ENCODE results near the gene GNAT2.

The GNAT2 gene

DNA sequence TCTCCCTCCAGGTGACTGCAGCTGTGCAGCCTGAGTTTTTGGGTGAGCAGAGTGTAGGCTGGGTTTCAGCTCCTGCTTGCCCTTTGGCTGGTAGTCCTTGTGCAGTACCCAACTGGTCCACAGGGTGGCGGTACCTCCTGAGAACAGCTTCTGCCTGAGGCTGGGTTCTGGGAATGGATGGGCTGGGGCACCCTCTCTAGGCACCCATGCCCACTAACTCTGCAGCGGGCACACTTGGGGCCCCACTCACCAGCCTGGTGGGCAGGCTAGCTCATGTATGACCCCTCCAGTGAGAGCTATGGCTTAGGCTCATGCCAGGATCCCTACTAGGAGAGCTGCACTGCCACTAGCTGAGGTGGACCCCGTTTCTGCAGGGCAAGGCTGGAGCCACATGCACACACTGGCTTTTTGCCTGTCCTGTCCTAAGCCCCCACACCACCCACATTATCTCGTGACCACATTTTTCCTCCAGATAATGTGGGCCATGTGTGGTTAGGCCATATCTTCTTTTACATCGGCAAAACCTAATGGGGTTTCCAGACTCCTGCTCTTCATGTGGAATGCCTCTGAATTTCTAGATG, 21.0 kb upstream of the GNAT2 start:
- H3K27me3 ChIP-seq (ENCODE audit: control insufficient read depth, insufficient read depth, low read length): no peaks in the 10 kb centered on the region
- H3K4me2 ChIP-seq (ENCODE audit: low read length): no peak overlapping the region
- H3K9me3 ChIP-seq (replicated peaks; ENCODE audit: low read length): no peaks in the 10 kb centered on the region
- no peak overlapping the region for H3K9ac ChIP-seq (ENCODE audit: low read depth, low read length)
- no peak overlapping the region for H3K4me3 ChIP-seq (ENCODE audit: low read length)
- no peaks in the 10 kb centered on the region for H3K36me3 ChIP-seq (ENCODE audit: insufficient read depth, low read length)
- H3K4me1 ChIP-seq (ENCODE audit: control insufficient read depth, insufficient read depth, low read length): peaks cover 13% of the 10 kb centered on the region

DNA sequence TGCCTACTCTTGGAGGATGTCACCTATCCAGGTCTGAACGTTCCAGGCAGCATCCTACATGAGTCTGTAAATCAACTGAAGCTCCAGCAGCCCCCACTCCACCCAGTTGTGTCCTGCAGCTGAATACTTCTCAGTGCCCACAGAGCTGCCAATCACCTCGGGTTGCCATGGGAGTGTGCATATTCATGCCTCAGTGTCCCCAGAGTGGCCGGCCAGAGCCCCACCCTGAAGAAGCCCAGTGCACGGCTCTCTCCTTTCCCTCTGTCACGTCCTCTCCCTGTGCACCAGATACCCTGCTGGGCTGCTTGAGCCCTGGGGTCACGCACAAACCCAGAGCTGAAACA, 20.4 kb upstream of the GNAT2 start:
- Histone ChIP-seq H3K4me1 (ENCODE audit: control insufficient read depth, insufficient read depth, low read length) (peaks cover 13% of the 10 kb centered on the region), H3K27me3 (ENCODE audit: control insufficient read depth, insufficient read depth, low read length) (no peaks in the 10 kb centered on the region), H3K36me3 (ENCODE audit: insufficient read depth, low read length) (no peaks in the 10 kb centered on the region), H3K4me3 (ENCODE audit: low read length) (no peak overlapping the region), H3K4me2 (ENCODE audit: low read length) (no peak overlapping the region), H3K9me3 (replicated peaks; ENCODE audit: low read length) (no peaks in the 10 kb centered on the region), H3K9ac (ENCODE audit: low read depth, low read length) (no peak overlapping the region)

DNA sequence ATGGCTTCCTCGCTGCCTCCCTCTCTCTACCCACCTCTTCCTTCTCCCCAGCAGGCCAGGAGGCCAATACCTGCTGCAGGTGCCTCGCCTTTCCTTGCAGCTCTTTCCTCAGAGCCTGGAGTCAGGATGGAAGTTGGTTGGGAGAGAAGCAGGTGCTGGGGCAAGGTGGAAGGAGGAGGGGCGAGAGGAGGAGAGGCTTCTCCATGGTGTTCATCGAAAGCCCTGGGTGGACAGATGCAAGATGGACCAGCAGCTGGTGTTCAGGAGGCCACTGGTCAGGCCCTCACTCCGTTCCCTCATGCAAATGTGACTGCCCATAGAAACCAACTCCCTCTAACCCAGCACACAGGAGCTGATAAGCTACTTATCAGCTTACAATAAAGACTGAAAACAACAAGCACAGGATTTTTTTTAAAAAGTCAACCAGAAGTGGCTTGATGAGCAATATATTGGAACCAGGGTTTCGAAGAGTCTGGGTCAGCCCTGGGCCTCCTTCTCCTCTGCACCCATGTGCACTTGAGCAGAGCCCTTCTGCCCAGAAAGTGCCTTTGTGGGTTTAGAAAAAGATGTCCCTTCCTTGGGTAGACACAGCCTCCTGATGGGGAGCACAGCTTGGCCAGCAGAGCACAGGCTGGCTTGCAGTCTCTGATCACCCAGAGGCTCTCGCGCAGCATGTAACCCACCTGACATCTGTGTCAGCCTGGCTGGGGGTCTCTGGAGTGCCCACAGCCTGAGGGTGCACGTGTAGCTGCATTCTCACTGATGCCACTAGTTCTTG, 19.8 kb upstream of the GNAT2 start:
- Histone ChIP-seq H3K9me3 (replicated peaks; ENCODE audit: low read length) (no peaks in the 10 kb centered on the region), H3K9ac (ENCODE audit: low read depth, low read length) (no peak overlapping the region), H3K4me2 (ENCODE audit: low read length) (no peak overlapping the region), H3K4me3 (ENCODE audit: low read length) (no peak overlapping the region), H3K27me3 (ENCODE audit: control insufficient read depth, insufficient read depth, low read length) (no peaks in the 10 kb centered on the region), H3K36me3 (ENCODE audit: insufficient read depth, low read length) (no peaks in the 10 kb centered on the region), H3K4me1 (ENCODE audit: control insufficient read depth, insufficient read depth, low read length) (peaks cover 13% of the 10 kb centered on the region)

DNA sequence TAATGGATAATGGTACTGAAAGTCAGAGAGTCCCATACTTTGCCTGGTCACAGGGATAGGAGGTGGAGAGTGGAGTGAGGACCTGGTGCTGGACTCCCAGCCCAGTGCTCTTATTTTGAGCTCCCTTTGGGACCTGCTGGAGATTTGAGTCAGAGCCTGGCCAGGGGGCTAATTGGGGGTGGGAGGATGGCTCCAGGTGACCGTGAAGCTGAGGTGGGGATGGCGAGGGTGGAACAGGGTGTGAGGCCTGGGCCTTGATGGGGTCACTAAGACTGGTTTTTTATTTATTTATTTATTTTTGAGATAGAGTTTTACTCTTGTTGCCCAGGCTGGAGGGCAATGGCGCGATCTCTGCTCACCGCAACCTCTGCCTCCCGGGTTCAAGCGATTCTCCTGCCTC, 18.0 kb upstream of the GNAT2 start:
- Histone ChIP-seq H3K4me3 (ENCODE audit: low read length) (no peak overlapping the region), H3K9ac (ENCODE audit: low read depth, low read length) (no peak overlapping the region), H3K4me2 (ENCODE audit: low read length) (no peak overlapping the region), H3K4me1 (ENCODE audit: control insufficient read depth, insufficient read depth, low read length) (peaks cover 11% of the 10 kb centered on the region), H3K27me3 (ENCODE audit: control insufficient read depth, insufficient read depth, low read length) (no peaks in the 10 kb centered on the region), H3K9me3 (replicated peaks; ENCODE audit: low read length) (no peaks in the 10 kb centered on the region), H3K36me3 (ENCODE audit: insufficient read depth, low read length) (no peaks in the 10 kb centered on the region)

DNA sequence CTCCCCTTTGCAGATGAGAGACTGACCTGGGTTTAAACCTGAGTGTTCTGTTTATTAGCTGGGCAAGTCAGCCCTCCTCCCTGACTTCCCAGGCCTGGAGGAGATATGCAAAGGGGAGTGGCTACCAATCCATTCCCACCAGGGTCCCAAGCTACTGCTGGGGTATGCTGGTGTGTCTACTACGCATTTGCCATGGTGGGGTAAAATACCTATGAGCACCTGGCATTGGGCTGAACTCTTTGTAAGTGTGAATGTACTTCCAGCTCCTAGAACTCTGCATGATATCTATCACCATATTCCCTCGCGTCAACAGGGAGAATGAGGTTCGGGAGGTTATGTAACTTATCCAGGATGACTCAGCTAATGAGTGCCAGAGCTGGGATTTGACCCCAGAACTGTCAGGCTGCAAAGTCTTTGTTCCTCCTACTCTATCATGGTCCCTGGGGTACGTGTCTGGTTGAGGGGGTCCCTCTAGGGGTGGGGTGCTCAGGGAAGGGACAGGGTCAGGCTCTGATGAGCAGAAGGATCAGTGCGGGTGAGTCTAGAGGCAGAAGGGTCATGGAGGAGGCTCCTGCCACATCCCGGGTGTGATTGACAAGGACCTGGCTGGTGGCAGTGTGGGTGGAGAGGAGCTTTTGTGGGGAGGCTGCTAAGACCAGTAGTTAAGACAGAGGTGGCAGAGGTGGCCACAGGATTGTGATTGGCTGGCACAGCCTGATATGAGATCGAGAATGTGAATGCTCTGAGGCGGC, 17.0 kb upstream of the GNAT2 start:
- Histone ChIP-seq H3K36me3 (ENCODE audit: insufficient read depth, low read length) (peaks cover 7% of the 10 kb centered on the region), H3K9ac (ENCODE audit: low read depth, low read length) (no peak overlapping the region), H3K27me3 (ENCODE audit: control insufficient read depth, insufficient read depth, low read length) (no peaks in the 10 kb centered on the region), H3K4me2 (ENCODE audit: low read length) (peak overlapping the region; percentile 42), H3K4me3 (ENCODE audit: low read length) (no peak overlapping the region), H3K4me1 (ENCODE audit: control insufficient read depth, insufficient read depth, low read length) (peaks cover 11% of the 10 kb centered on the region), H3K9me3 (replicated peaks; ENCODE audit: low read length) (no peaks in the 10 kb centered on the region)

DNA sequence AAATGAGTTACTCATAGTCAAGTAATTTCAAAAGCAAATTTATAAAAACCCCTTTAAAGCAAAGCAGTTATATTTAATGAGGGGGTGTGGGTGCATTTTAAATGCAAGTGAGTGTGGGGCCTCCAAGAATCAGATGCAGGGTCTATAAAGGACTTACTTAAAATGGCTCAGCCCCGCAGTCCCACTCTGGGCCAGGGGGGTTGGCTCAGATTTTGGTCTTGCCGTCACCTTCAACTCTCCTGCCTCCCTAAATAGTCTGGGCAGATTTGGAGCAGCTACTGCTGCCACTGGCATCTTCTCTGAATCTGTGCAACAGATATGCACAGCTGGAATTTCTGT, 16.4 kb upstream of the GNAT2 start:
- Histone ChIP-seq H3K27me3 (ENCODE audit: control insufficient read depth, insufficient read depth, low read length) (no peaks in the 10 kb centered on the region), H3K4me2 (ENCODE audit: low read length) (no peak overlapping the region), H3K36me3 (ENCODE audit: insufficient read depth, low read length) (peaks cover 13% of the 10 kb centered on the region), H3K9ac (ENCODE audit: low read depth, low read length) (no peak overlapping the region), H3K9me3 (replicated peaks; ENCODE audit: low read length) (no peaks in the 10 kb centered on the region), H3K4me1 (ENCODE audit: control insufficient read depth, insufficient read depth, low read length) (peaks cover 11% of the 10 kb centered on the region), H3K4me3 (ENCODE audit: low read length) (no peak overlapping the region)

DNA sequence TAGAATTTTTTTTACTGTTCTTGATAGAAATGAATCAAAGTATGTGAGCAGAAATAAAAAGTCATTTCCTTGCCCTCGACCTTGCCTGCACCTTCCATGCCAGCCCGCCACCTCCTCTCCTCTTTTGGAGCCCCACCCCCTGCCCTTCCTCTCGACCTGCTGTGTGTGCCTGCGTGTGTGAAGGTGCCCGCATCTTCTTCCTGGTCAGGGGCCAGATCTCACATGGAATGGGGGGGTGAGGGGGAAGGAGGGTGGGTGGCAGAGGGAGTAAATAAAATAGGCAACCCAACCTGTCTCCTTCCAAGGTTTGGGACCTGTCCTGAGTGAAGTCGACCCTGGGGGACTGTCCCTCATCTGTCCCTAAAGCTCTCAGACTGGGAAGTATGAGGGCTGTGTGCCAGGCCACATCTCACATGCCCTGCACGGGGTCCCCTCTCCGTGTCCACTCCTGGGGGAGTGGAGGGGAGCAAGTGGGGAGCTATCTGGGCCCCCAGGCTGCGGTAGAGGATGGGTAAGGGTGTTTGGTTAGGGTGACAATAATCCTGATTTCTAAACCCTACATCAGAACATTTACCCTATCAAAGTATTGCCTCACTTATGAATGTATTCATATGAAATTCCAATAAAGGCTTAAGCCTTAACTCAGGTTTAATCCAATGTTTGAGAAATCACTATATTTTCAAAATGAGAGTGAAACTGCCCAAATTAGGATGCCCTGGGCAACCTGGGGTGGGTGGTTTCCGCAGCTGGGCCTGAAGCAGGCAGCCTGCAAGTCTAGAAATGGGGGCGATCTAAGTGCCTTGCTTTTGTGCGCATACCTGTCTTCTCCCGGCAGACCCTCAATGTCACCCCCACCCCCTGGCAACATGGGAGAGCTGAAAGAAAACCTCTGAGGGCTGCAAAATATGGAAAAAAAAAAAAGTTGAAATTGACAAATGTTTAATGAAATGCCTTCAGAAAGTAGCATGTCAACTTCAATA, 15.6 kb upstream of the GNAT2 start:
- H3K27me3 ChIP-seq (ENCODE audit: control insufficient read depth, insufficient read depth, low read length): no peaks in the 10 kb centered on the region
- no peak overlapping the region for H3K4me2 ChIP-seq (ENCODE audit: low read length)
- H3K4me3 ChIP-seq (ENCODE audit: low read length): no peak overlapping the region
- no peaks in the 10 kb centered on the region for H3K9me3 ChIP-seq (replicated peaks; ENCODE audit: low read length)
- H3K4me1 ChIP-seq (ENCODE audit: control insufficient read depth, insufficient read depth, low read length): peaks cover 11% of the 10 kb centered on the region
- H3K9ac ChIP-seq (ENCODE audit: low read depth, low read length): no peak overlapping the region
- H3K36me3 ChIP-seq (ENCODE audit: insufficient read depth, low read length): peaks cover 18% of the 10 kb centered on the region

DNA sequence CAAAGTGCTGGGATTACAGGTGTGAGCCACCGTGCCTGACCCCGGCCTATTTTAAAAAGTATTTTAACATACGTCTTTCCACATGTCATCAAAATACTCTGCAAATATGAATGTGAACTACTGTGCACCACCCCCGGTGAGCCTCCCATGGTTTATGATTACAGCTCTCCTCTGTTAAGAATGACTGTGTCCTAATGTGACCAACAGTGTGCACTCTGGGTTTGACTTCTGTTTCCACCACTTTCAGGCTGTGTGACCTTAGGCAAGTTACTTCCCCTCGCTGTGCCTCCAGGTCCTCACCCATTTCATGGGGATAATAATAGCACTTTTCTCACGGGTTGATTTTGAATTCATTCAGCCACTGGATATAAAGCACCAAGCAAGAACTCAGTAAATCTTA, 14.9 kb upstream of the GNAT2 start:
- H3K9ac ChIP-seq (ENCODE audit: low read depth, low read length): no peak overlapping the region
- H3K4me3 ChIP-seq (ENCODE audit: low read length): no peak overlapping the region
- H3K27me3 ChIP-seq (ENCODE audit: control insufficient read depth, insufficient read depth, low read length): no peaks in the 10 kb centered on the region
- H3K4me2 ChIP-seq (ENCODE audit: low read length): no peak overlapping the region
- H3K36me3 ChIP-seq (ENCODE audit: insufficient read depth, low read length): peaks cover 25% of the 10 kb centered on the region
- peaks cover 11% of the 10 kb centered on the region for H3K4me1 ChIP-seq (ENCODE audit: control insufficient read depth, insufficient read depth, low read length)
- no peaks in the 10 kb centered on the region for H3K9me3 ChIP-seq (replicated peaks; ENCODE audit: low read length)

DNA sequence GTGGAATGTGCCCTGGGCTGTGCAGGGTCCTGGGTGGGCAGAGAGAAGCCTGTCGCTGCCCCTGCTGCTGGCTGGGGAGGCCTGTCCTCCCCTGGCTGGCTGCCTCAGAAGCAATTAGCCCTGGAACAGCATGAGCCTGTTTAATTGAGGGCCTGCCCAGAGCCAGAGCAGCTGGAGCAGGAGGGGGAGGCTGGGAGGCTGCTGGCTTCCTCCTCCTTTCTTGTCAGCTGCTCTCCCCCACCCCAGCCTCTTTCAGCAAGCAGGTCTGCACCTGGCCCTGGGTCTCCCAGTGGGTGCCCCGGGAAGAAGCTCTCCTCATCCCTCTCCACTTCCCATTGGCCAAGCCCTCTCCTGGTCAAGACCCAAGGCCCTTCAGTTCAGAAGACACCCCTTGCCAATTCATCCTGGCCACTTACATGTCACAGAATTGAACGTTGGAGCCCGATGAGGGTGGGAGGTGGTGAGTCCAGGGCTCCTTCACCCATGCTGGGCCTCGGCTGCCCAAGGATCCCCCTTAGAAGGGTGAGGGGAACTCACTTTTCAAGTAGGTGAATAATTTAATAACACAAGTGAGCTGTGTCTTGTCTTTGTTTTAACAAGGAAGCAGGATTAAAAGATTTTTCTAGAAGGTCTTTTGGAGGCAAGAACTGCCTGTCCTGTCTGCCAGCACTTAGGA, 13.4 kb upstream of the GNAT2 start:
- Histone ChIP-seq H3K9me3 (replicated peaks; ENCODE audit: low read length) (no peaks in the 10 kb centered on the region), H3K27me3 (ENCODE audit: control insufficient read depth, insufficient read depth, low read length) (no peaks in the 10 kb centered on the region), H3K4me3 (ENCODE audit: low read length) (no peak overlapping the region), H3K4me2 (ENCODE audit: low read length) (no peak overlapping the region), H3K4me1 (ENCODE audit: control insufficient read depth, insufficient read depth, low read length) (peaks cover 11% of the 10 kb centered on the region), H3K9ac (ENCODE audit: low read depth, low read length) (no peak overlapping the region), H3K36me3 (ENCODE audit: insufficient read depth, low read length) (peaks cover 40% of the 10 kb centered on the region)

DNA sequence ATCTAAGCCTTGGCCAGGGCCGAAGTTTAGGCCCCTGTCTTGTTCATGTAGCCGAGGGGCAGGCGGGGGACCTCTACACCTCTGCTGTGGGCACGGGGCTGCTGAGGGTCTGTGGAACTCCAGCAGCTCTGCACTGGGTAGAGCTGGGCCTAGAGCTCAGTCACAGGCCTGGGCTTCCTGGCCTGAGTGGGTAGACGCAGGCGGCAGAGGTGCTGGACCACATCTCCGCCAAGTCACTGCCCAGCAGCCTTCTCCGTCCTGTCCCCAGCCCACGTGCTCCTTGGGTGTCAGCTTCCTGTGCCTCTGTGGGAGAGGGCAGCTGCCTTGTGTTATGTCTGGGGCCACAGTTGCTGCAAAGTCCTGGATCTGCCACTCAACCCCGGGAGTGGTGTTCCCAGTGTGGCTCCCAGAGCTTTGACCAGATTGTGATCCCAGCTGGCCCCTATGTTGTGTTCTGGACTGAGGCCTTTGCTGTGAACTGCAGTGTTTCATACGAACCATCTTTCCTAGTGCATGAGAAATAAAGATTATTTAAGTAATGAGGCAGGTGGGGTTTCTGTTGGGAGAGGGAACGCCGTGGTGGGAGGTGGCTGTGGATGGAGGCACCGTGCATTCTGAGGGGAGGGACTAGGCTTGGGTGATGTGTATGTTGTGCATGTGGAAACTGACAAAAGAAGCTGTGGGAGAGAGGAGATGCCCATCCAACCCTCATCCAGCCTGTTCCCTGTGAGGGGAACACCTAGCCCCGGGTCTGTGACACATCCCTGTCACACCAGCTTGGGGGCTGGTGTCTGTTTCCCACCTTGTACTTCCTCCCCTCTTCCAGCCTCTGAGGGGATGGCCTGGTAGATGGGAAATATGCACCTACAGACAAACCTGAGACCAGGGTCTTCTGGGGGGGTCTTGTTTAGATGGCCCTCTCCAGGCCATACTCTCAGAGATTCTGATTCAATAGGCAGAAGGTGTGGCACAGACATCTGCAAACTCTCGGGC, 12.4 kb upstream of the GNAT2 start:
- no peak overlapping the region for H3K4me2 ChIP-seq (ENCODE audit: low read length)
- H3K9ac ChIP-seq (ENCODE audit: low read depth, low read length): no peak overlapping the region
- no peaks in the 10 kb centered on the region for H3K9me3 ChIP-seq (replicated peaks; ENCODE audit: low read length)
- peaks cover 49% of the 10 kb centered on the region for H3K36me3 ChIP-seq (ENCODE audit: insufficient read depth, low read length)
- no peak overlapping the region for H3K4me3 ChIP-seq (ENCODE audit: low read length)
- H3K27me3 ChIP-seq (ENCODE audit: control insufficient read depth, insufficient read depth, low read length): no peaks in the 10 kb centered on the region
- peaks cover 11% of the 10 kb centered on the region for H3K4me1 ChIP-seq (ENCODE audit: control insufficient read depth, insufficient read depth, low read length)

Measured in skeletal muscle satellite cell (primary cell).